ENCODE results near the gene C17orf75. TPM values are rescaled to one million over a fixed set of nuclear protein-coding genes. Genes with fewer than 3 reads are reported as not detected.
A peak's percentile ranks its signal among the peaks of the same experiment; 100 is the strongest.

C17orf75 gene
- total RNA-seq, 3 donors from 2014 or later (not counting 1 experiment from before 2014, with no cell fraction given), result 12.7 to 18.8 (median 13.3) TPM

DNA sequence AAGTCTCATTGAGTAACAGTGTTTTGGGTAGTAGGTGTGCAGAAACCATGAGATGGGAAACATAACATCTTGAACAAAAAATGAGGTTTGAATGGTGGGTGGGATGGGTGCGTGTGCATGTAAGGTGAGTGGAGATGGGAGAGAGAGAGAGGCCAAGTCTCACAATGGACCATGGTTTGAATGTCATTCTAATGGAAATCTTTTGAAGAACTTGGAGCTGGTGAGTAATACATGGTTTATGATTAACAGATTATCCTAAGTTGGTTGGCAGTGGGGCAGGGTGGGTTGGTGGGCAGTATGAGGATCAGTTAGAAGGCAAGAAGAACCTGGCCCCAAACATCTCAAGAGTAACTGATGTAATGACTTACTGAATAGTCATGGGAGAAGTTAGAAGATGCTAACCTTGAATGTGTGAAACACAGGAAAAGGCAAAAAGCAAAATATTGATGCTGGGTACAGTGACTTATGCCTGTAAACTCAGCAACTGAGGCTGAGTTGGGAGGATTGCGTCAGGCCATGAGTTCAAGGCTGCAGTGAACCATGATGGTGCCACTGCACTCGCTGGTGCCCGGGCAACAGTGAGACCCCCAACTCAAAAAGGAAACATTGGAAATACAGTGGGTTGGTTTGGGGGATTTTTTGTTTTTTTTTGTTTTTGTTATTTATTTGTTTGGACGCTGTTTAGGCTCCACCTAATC is 40.7 kb upstream of the C17orf75 start:
- Mint-ChIP-seq H3K27ac (peak overlapping the region; percentile 41 to 54), H3K27me3 (ENCODE audit: low read depth in 2 of 2) (no peaks in the 10 kb centered on the region), H3K4me1 (peaks cover 22 to 25% of the 10 kb centered on the region in 2 donors), H3K9me3 (no peaks in the 10 kb centered on the region), H3K4me3 (no peak overlapping the region), H3K36me3 (peaks cover 18% of the 10 kb centered on the region)
- no peaks in the 10 kb centered on the region for H3K27me3 ChIP-seq (ENCODE audit: control insufficient read depth, insufficient read depth, low read length)
- WGBS (ENCODE audit: insufficient coverage), result 96% methylated on average over 5 of the region's 5 CpGs
- no peak for DNase-seq
- H3K27ac ChIP-seq (ENCODE audit: low read length), result no peak overlapping the region
- H3K4me1 ChIP-seq (ENCODE audit: control insufficient read depth, insufficient read depth, low read length), result no peaks in the 10 kb centered on the region
- TF ChIP-seq CTCF (IDR thresholded peaks at IDR 0.05), result no peak
- peak in 1 of 3 donors; percentile 13 for ATAC-seq
- intact Hi-C loops (cut with micrococcal nuclease), result no loop called here
- no peak overlapping the region for H3K4me3 ChIP-seq (ENCODE audit: low read length)
- H3K9me3 ChIP-seq (ENCODE audit: control insufficient read depth, insufficient read depth, low read length), result no peaks in the 10 kb centered on the region
- H3K36me3 ChIP-seq (ENCODE audit: control insufficient read depth, insufficient read depth, low read length), result peaks cover 50% of the 10 kb centered on the region

GRCh38 chr17:32370426-32370825 is 28.5 kb upstream of the C17orf75 start:
- no peaks in the 10 kb centered on the region for H3K4me1 ChIP-seq (ENCODE audit: control insufficient read depth, insufficient read depth, low read length)
- peaks cover 92% of the 10 kb centered on the region for H3K36me3 ChIP-seq (ENCODE audit: control insufficient read depth, insufficient read depth, low read length)
- H3K27me3 ChIP-seq (ENCODE audit: control insufficient read depth, insufficient read depth, low read length), result no peaks in the 10 kb centered on the region
- Mint-ChIP-seq H3K27me3 (ENCODE audit: low read depth in 2 of 2) (no peaks in the 10 kb centered on the region), H3K36me3 (peaks cover 19% of the 10 kb centered on the region), H3K4me1 (peaks cover 22 to 31% of the 10 kb centered on the region in 2 donors), H3K9me3 (no peaks in the 10 kb centered on the region), H3K27ac (peak overlapping the region; percentile 2 to 60), H3K4me3 (no peak overlapping the region)
- H3K27ac ChIP-seq (ENCODE audit: low read length), result no peak overlapping the region
- DNase-seq (no peak), ATAC-seq (peak in 2 of 3 donors; percentile 23 to 59)
- no peak overlapping the region for H3K4me3 ChIP-seq (ENCODE audit: low read length)
- 64% methylated on average over 1 of the region's 1 CpG for WGBS (ENCODE audit: insufficient coverage)
- TF ChIP-seq CTCF (IDR thresholded peaks at IDR 0.05), result no peak
- intact Hi-C loops (cut with micrococcal nuclease), result no loop called here
- H3K9me3 ChIP-seq (ENCODE audit: control insufficient read depth, insufficient read depth, low read length), result no peaks in the 10 kb centered on the region

DNA sequence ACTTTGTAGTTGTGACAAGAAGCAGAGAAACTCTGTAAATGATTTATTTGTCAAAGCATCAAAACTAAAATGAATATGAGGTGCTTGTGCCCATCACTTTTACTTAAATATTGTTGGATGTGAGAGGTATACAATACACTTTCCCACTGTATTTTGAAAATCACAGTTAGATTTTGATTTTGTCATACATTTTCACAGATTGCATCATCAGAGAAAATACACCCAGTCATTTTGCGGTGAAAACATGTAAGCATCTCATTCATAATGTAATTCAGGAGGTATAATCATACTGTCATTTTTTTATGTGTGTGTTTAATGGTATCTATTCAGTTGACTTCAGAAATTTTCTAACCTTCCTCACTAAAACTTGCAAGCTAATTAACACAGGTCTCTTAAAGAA is 19.3 kb upstream of the C17orf75 start:
- intact Hi-C loops (cut with micrococcal nuclease), result no loop called here
- no peak for TF ChIP-seq CTCF (IDR thresholded peaks at IDR 0.05)
- no peak overlapping the region for H3K4me3 Mint-ChIP-seq
- no peak for DNase-seq
- no peaks in the 10 kb centered on the region for H3K27me3 ChIP-seq (ENCODE audit: control insufficient read depth, insufficient read depth, low read length)
- peaks cover 16% of the 10 kb centered on the region for H3K36me3 Mint-ChIP-seq
- peaks cover 14% of the 10 kb centered on the region for H3K4me1 ChIP-seq (ENCODE audit: control insufficient read depth, insufficient read depth, low read length)
- peak overlapping the region in 1 of 2 donors; percentile 15 for H3K27ac Mint-ChIP-seq
- WGBS (ENCODE audit: insufficient coverage), result no CpG with 5 or more reads among the region's 1 CpG
- H3K4me1 Mint-ChIP-seq, result peaks cover 26 to 30% of the 10 kb centered on the region in 2 donors
- peaks cover 88% of the 10 kb centered on the region for H3K36me3 ChIP-seq (ENCODE audit: control insufficient read depth, insufficient read depth, low read length)
- H3K9me3 Mint-ChIP-seq, result no peaks in the 10 kb centered on the region
- no peak overlapping the region for H3K27ac ChIP-seq (ENCODE audit: low read length)
- H3K4me3 ChIP-seq (ENCODE audit: low read length), result no peak overlapping the region
- H3K9me3 ChIP-seq (ENCODE audit: control insufficient read depth, insufficient read depth, low read length), result no peaks in the 10 kb centered on the region
- no peak for ATAC-seq
- no peaks in the 10 kb centered on the region for H3K27me3 Mint-ChIP-seq (ENCODE audit: low read depth in 2 of 2)

DNA sequence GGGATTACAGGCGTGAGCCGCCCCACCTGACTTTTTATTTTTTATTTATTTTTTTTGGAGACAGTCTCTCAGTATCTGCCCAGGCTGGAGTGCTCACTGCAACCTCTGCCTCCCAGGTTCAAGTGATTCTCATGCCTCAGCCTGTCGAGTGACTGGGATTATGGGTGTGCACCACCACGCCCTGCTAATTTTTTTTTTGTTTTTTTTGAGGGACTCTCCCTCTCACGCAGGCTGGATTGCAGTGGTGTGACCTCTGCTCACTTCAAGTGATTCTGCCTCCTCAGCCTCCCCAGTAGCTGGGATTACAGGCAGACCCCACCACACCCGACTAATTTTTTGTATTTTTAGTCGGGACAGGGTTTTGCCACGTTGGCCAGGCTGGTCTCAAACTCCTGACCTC is 15.6 kb upstream of the C17orf75 start:
- H3K27me3 ChIP-seq (ENCODE audit: control insufficient read depth, insufficient read depth, low read length), result no peaks in the 10 kb centered on the region
- Mint-ChIP-seq H3K4me3 (no peak overlapping the region), H3K27ac (peak overlapping the region; percentile 10 to 57), H3K4me1 (peaks cover 48 to 52% of the 10 kb centered on the region in 2 donors), H3K9me3 (no peaks in the 10 kb centered on the region), H3K27me3 (ENCODE audit: low read depth in 2 of 2) (no peaks in the 10 kb centered on the region), H3K36me3 (peaks cover 8% of the 10 kb centered on the region)
- ATAC-seq, result peak in 1 of 3 donors; percentile 14
- H3K27ac ChIP-seq (ENCODE audit: low read length), result no peak overlapping the region
- TF ChIP-seq CTCF (IDR thresholded peaks at IDR 0.05), result no peak
- 84% methylated on average over 8 of the region's 8 CpGs for WGBS (ENCODE audit: insufficient coverage)
- H3K4me1 ChIP-seq (ENCODE audit: control insufficient read depth, insufficient read depth, low read length), result peaks cover 36% of the 10 kb centered on the region
- no peak overlapping the region for H3K4me3 ChIP-seq (ENCODE audit: low read length)
- H3K9me3 ChIP-seq (ENCODE audit: control insufficient read depth, insufficient read depth, low read length), result no peaks in the 10 kb centered on the region
- no peak for DNase-seq
- intact Hi-C loops (cut with micrococcal nuclease), result no loop called here
- peaks cover 80% of the 10 kb centered on the region for H3K36me3 ChIP-seq (ENCODE audit: control insufficient read depth, insufficient read depth, low read length)
